CD4-positive, alpha-beta T cell treated with Interleukin-2 at 100 ng/mL for 4 hours (primary cell): Measurements from ENCODE around the gene OR8H1.

ENCODE experiments used
- DNase-seq: peaks from one replicate; pipeline ENCODE4 v3.0.0-alpha.2; 2020; ENCODE audit warnings: low spot score

OR8H1 gene

GRCh38 chr11:56292154-56292553 lies at the start of gene OR8H1:
TSS of gene OR8H1 (minus strand) at chr11:56292254. CDS start at chr11:56291062, 1,192 bp downstream.
- DNase-seq = no peak

DNA sequence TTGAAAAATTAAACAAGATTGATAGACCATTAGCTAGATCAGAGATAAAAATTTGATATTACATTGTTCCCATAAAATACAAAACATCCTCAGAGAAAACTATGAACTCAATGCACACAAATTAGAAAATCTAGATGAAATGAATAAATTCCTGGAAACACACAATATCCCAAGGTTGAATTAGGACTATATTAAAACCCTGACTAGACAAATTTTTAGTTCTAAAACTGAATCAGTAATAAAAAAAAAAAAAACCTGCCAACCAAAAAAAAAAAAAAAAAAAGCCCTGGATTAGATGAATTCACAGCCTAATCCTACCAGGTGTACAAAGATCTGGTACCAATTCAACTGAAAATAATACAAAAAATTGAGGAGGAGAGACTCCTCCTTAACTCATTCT lies 48.2 kb upstream of the OR8H1 start:
- no peak for DNase-seq

GRCh38 chr11:56333156-56333555 lies 41.1 kb upstream of the OR8H1 start:
- DNase-seq = no peak

GRCh38 chr11:56331861-56332491 lies 39.9 kb upstream of the OR8H1 start:
- DNase-seq = no peak

- no peak for DNase-seq
These were observed 22.8 kb upstream of the OR8H1 start, which contains the start of gene OR8K3 for GRCh38 chr11:56314844-56315243. TSS of gene OR8K3 (plus strand) at chr11:56315144. CDS start at chr11:56318307, 3,163 bp downstream.

DNA sequence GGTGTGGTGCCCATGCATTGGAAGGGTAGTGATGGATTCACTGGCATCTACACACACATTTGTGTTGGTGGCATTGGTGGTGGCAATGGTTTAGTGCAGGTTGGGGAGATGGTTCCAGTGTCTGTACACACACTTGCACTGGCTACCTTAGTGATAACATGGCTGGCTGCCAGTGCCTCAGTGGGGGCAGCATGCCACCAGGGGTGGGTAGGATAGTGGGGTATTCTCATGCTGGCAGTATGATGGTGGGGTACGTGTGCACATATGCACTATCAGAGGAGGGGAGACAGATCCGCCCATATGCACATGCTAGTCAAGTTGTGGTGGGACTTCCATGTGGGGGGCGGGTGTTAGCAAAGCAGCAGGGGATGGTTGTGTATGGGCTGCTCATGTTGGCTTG lies 15.8 kb upstream of the OR8H1 start:
- no peak for DNase-seq

- DNase-seq = no peak
These were observed 4.8 kb upstream of the OR8H1 start for GRCh38 chr11:56296898-56297297.

DNA sequence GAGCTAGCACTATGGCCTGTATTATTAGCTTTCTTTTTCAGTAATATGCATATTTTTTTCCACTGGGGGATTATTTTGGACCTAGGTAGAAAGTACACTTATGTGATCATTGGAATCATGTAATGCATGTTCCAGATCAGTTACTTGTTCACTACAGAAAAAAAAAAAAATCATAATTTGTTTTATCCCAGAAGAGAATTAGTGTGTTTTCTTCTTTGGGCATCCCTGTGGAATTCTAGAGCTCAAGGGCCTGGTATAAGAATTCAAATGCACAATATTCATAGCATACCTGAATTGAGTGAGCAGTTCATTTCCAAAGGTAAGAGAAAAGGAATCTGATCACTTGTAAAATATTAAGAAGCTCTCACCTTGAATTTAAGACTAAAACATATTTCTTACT lies 18.2 kb downstream of the OR8H1 start, which contains the start of gene OR5T1:
Gene OR5T1, plus strand, starts transcription at position 301 of the 400 bp plus-strand sequence. CDS start 1,485 bp downstream, outside the sequence.
- DNase-seq = no peak

GRCh38 chr11:56271092-56271491 lies 21.0 kb downstream of the OR8H1 start:
- no peak for DNase-seq

GRCh38 chr11:56251954-56252353 lies 40.1 kb downstream of the OR8H1 start, which contains the start of gene OR5T3:
TSS of gene OR5T3 (plus strand) at chr11:56252254. CDS start at chr11:56252254, 0 bp downstream.
- DNase-seq = no peak
